HepG2 (cell line): Measurements from ENCODE around the gene HNRNPA1. TPM values are rescaled to one million over a fixed set of nuclear protein-coding genes. Genes with fewer than 3 reads are reported as not detected.
A peak's percentile ranks its signal among the peaks of the same experiment; 100 is the strongest.

Experiments used
- ATF7-NPFF ChIP-seq: sonication (generic); formaldehyde crosslinking; IDR thresholded peaks from 2 replicates; pipeline ENCODE4 v1.8.1; 2023; ENCODE audit warnings: mild to moderate bottlenecking, low read depth, missing genetic modification reagents, moderate library complexity
- EZH2 ChIP-seq: conservative IDR thresholded peaks from 2 replicates; pipeline ENCODE4 v1.6.1; 2012; ENCODE audit warnings: mild to moderate bottlenecking, low read depth, low read length, moderate library complexity
- FOSL1 ChIP-seq: sonication (generic); formaldehyde crosslinking; IDR thresholded peaks from 2 replicates; pipeline ENCODE4 v1.9.0; 2021; ENCODE audit warnings: missing genetic modification reagents, borderline replicate concordance
- KAT7 ChIP-seq: IDR thresholded peaks from 2 replicates; pipeline ENCODE4 v1.6.1; 2018; ENCODE audit warnings: borderline replicate concordance, missing compliant biosample characterization
- KDM1A ChIP-seq: IDR thresholded peaks from 2 replicates; pipeline ENCODE4 v1.6.1; 2016; ENCODE audit warnings: missing compliant biosample characterization
- KLF13 ChIP-seq: sonication (generic); formaldehyde crosslinking; IDR thresholded peaks from 2 replicates; pipeline ENCODE4 v1.4.0; 2020; ENCODE audit warnings: mild to moderate bottlenecking, missing genetic modification reagents
- SAP130 ChIP-seq: IDR thresholded peaks from 2 replicates; pipeline ENCODE4 v1.6.1; 2016; ENCODE audit warnings: low read depth
- XBP1 ChIP-seq: sonication (generic); formaldehyde crosslinking; IDR thresholded peaks from 2 replicates; pipeline ENCODE4 v1.5.0; 2020; ENCODE audit warnings: missing genetic modification reagents
- ZKSCAN8 ChIP-seq: IDR thresholded peaks from 2 replicates; pipeline ENCODE4 v1.6.1; 2016; ENCODE audit warnings: borderline replicate concordance, missing genetic modification reagents, missing compliant biosample characterization
- ZNF329 ChIP-seq: sonication (generic); formaldehyde crosslinking; IDR thresholded peaks from 2 replicates; pipeline ENCODE4 v1.9.0; 2021; ENCODE audit warnings: low read depth, mild to moderate bottlenecking, missing genetic modification reagents
- polyA plus RNA-seq, 8 experiments: library from polyadenylated mRNA; depleted of rRNA in 3 of 8; stranded (reverse) in 7 of 8; unstranded in 1 of 8; fragments of >200 nt; fragmentation: Illumina TruSeq in 4 of 8; extraction: Trizol in 4 of 8; gene quantifications; 2 replicates each; pipeline versions ENCODE4 v1.2.1 to v1.2.3, GENCODE V29; 2011 to 2016; ENCODE audit warnings: low read depth in 4 of 8, missing spikeins in 1 of 8, mixed read lengths in 1 of 8; ENCODE audit not compliant: insufficient read depth in 1 of 8
- total RNA-seq, 5 experiments: library from RNA; depleted of rRNA; stranded (reverse); fragments of >200 nt; fragmentation: Illumina TruSeq; extraction: Trizol; gene quantifications; 2 replicates each; pipeline ENCODE4 v1.2.3, GENCODE V29; 2016; ENCODE audit warnings: low read depth in 1 of 5
- TF ChIP-seq, protein P1 (sequence below): sonication (generic); formaldehyde crosslinking; IDR thresholded peaks from 2 replicates; pipeline ENCODE4 v1.4.0; 2020; ENCODE audit warnings: low read depth, mild to moderate bottlenecking, missing genetic modification reagents
- TF ChIP-seq, protein P2 (sequence below): sonication (generic); formaldehyde crosslinking; IDR thresholded peaks from 2 replicates; pipeline ENCODE4 v1.4.0; 2020; ENCODE audit warnings: missing genetic modification reagents
- TF ChIP-seq, protein P3 (sequence below): sonication (generic); formaldehyde crosslinking; IDR thresholded peaks from 2 replicates; pipeline ENCODE4 v1.4.0; 2020; ENCODE audit warnings: missing genetic modification reagents
- TF ChIP-seq, protein P4 (sequence below): sonication (generic); formaldehyde crosslinking; IDR thresholded peaks from 2 replicates; pipeline ENCODE4 v1.8.1; 2023; ENCODE audit warnings: mild to moderate bottlenecking, moderate library complexity, missing genetic modification reagents
- TF ChIP-seq, protein P5 (sequence below): sonication (generic); formaldehyde crosslinking; IDR thresholded peaks from 2 replicates; pipeline ENCODE4 v1.8.0; 2022; ENCODE audit warnings: low read depth, missing genetic modification reagents
- TF ChIP-seq, protein P6 (sequence below): sonication (generic); formaldehyde crosslinking; IDR thresholded peaks from 2 replicates; pipeline ENCODE4; 2020; ENCODE audit warnings: missing genetic modification reagents, mild to moderate bottlenecking, borderline replicate concordance
- TF ChIP-seq, protein P7 (sequence below): sonication (generic); formaldehyde crosslinking; IDR thresholded peaks from 2 replicates; pipeline ENCODE4 v1.8.0; 2022; ENCODE audit warnings: mild to moderate bottlenecking, missing genetic modification reagents, moderate library complexity

Gene HNRNPA1
- total and polyA plus RNA-seq, 2 of the 13 experiments (the other 11 are each of a cell fraction or from before 2014, with no cell fraction given): 535 to 1,820 TPM

DNA sequence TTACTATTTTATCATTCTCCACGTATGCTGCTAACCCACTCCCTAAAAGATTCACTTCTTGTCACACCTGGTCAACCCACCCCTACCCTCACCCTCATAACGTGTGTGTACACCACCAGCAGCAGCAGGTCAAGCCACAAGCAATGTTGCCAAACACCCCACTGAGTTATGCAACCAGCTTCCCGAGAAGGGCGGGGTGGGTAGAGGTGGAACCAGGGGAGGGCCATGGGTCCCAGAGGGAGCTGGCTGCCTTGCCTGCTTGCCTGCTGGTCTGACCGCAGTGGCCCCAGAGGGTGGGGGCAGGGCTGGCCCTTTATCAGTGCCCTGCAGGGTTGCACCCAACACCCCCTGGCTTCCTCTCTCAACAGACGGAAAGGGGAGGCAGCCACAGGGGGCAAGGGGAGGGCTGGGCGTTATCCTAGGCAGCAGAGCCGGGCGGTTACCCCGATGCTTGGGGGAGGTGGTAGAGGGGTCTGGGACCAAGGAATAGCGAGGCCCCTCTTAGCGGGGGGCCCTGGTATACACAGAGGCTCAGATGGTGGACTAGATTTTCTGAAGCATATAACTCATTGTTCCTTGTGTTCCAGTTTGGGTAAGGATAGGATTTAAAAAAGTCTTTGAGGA, 23.8 kb downstream of the HNRNPA1 start (continued):
- TF ChIP-seq, protein P1, sequence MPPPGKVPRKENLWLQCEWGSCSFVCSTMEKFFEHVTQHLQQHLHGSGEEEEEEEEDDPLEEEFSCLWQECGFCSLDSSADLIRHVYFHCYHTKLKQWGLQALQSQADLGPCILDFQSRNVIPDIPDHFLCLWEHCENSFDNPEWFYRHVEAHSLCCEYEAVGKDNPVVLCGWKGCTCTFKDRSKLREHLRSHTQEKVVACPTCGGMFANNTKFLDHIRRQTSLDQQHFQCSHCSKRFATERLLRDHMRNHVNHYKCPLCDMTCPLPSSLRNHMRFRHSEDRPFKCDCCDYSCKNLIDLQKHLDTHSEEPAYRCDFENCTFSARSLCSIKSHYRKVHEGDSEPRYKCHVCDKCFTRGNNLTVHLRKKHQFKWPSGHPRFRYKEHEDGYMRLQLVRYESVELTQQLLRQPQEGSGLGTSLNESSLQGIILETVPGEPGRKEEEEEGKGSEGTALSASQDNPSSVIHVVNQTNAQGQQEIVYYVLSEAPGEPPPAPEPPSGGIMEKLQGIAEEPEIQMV (CRISPR knock-in tag): no peak
- TF ChIP-seq, protein P2, sequence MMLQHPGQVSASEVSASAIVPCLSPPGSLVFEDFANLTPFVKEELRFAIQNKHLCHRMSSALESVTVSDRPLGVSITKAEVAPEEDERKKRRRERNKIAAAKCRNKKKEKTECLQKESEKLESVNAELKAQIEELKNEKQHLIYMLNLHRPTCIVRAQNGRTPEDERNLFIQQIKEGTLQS (CRISPR knock-in tag): no peak
- TF ChIP-seq, protein P3, sequence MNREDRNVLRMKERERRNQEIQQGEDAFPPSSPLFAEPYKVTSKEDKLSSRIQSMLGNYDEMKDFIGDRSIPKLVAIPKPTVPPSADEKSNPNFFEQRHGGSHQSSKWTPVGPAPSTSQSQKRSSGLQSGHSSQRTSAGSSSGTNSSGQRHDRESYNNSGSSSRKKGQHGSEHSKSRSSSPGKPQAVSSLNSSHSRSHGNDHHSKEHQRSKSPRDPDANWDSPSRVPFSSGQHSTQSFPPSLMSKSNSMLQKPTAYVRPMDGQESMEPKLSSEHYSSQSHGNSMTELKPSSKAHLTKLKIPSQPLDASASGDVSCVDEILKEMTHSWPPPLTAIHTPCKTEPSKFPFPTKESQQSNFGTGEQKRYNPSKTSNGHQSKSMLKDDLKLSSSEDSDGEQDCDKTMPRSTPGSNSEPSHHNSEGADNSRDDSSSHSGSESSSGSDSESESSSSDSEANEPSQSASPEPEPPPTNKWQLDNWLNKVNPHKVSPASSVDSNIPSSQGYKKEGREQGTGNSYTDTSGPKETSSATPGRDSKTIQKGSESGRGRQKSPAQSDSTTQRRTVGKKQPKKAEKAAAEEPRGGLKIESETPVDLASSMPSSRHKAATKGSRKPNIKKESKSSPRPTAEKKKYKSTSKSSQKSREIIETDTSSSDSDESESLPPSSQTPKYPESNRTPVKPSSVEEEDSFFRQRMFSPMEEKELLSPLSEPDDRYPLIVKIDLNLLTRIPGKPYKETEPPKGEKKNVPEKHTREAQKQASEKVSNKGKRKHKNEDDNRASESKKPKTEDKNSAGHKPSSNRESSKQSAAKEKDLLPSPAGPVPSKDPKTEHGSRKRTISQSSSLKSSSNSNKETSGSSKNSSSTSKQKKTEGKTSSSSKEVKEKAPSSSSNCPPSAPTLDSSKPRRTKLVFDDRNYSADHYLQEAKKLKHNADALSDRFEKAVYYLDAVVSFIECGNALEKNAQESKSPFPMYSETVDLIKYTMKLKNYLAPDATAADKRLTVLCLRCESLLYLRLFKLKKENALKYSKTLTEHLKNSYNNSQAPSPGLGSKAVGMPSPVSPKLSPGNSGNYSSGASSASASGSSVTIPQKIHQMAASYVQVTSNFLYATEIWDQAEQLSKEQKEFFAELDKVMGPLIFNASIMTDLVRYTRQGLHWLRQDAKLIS (CRISPR knock-in tag): no peak
- TF ChIP-seq, protein P4, sequence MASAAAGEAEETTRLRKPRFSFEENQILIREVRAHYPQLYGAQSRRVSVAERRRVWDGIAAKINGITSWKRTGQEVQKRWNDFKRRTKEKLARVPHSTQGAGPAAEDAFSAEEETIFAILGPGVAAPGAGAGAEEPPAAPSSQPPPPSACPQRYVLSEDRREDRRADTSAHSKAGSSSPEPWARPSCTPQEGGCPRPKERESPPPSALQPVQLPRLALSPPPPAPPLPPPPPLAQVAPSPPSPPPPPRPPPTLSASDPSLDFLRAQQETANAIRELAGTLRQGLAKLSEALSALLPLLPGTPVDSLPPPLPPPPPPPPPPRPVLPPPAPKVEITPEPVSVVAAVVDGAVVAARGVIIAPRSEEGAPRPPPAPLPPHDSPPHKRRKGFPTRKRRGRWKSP (CRISPR knock-in tag): peak; percentile 47; the same call in 1 of the 2 replicates
- TF ChIP-seq FOSL1 (CRISPR knock-in tag) (no peak), ZKSCAN8 (CRISPR knock-in tag) (no peak), ATF7-NPFF (CRISPR knock-in tag) (no peak), XBP1 (no peak), EZH2 (no peak), SAP130 (CRISPR knock-in tag) (peak; percentile 78), KDM1A (CRISPR knock-in tag) (0 out of 2 replicates have a peak, but pooled peaks have one; percentile 51), KLF13 (peak; percentile 24; the same call in 1 of the 2 replicates), KAT7 (no peak), ZNF329 (CRISPR knock-in tag) (no peak)
- TF ChIP-seq, protein P5, sequence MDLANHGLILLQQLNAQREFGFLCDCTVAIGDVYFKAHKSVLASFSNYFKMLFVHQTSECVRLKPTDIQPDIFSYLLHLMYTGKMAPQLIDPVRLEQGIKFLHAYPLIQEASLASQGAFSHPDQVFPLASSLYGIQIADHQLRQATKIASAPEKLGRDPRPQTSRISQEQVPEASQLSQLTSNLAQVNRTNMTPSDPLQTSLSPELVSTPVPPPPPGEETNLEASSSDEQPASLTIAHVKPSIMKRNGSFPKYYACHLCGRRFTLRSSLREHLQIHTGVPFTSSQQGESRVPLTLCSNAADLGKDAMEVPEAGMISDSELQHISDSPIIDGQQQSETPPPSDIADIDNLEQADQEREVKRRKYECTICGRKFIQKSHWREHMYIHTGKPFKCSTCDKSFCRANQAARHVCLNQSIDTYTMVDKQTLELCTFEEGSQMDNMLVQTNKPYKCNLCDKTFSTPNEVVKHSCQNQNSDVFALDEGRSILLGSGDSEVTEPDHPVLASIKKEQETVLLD (CRISPR knock-in tag): no peak
- TF ChIP-seq, protein P6, sequence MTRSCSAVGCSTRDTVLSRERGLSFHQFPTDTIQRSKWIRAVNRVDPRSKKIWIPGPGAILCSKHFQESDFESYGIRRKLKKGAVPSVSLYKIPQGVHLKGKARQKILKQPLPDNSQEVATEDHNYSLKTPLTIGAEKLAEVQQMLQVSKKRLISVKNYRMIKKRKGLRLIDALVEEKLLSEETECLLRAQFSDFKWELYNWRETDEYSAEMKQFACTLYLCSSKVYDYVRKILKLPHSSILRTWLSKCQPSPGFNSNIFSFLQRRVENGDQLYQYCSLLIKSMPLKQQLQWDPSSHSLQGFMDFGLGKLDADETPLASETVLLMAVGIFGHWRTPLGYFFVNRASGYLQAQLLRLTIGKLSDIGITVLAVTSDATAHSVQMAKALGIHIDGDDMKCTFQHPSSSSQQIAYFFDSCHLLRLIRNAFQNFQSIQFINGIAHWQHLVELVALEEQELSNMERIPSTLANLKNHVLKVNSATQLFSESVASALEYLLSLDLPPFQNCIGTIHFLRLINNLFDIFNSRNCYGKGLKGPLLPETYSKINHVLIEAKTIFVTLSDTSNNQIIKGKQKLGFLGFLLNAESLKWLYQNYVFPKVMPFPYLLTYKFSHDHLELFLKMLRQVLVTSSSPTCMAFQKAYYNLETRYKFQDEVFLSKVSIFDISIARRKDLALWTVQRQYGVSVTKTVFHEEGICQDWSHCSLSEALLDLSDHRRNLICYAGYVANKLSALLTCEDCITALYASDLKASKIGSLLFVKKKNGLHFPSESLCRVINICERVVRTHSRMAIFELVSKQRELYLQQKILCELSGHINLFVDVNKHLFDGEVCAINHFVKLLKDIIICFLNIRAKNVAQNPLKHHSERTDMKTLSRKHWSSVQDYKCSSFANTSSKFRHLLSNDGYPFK: peak; percentile 50; the same call in 1 of the 2 replicates
- TF ChIP-seq, protein P7, sequence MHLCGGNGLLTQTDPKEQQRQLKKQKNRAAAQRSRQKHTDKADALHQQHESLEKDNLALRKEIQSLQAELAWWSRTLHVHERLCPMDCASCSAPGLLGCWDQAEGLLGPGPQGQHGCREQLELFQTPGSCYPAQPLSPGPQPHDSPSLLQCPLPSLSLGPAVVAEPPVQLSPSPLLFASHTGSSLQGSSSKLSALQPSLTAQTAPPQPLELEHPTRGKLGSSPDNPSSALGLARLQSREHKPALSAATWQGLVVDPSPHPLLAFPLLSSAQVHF: 0 out of 2 replicates have a peak, but pooled peaks have one; percentile 40
